ENCODE results near the gene CENPU. TPM values are rescaled to one million over a fixed set of nuclear protein-coding genes. Genes with fewer than 3 reads are reported as not detected.

The CENPU gene
- total and polyA plus RNA-seq, 2 of the 8 experiments (the other 6 are each of a cell fraction or from before 2014, with no cell fraction given): 32.1 to 122 TPM

- Histone ChIP-seq H4K5ac (ENCODE audit: insufficient read length, low read depth, low read length) (no peak overlapping the region), H2AFZ (ENCODE audit: low read length) (no peak overlapping the region), H3K27ac (ENCODE audit: low read depth, low read length) (no peak overlapping the region), H3K27me3 (replicated peaks in 1 of 4; ENCODE audit: control insufficient read depth in 3 of 4, extremely low read depth in 1 of 4, insufficient read depth in 3 of 4, low read length in 3 of 4) (no peaks in the 10 kb centered on the region), H3K23ac (ENCODE audit: insufficient read length) (no peak overlapping the region), H3K18ac (ENCODE audit: extremely low read depth, low read length) (no peak overlapping the region), H3K9ac (replicated peaks in 1 of 4; ENCODE audit: extremely low read depth in 1 of 4, low read depth in 3 of 4, low read length in 3 of 4) (no peak overlapping the region; a peak in 1 of 7 replicates), H3K79me1 (ENCODE audit: low read depth, low read length) (peaks cover 4% of the 10 kb centered on the region; the same call in 1 of the 2 replicates), H3K4ac (replicated peaks; ENCODE audit: insufficient read length, low read depth, low read length) (no peak overlapping the region), H3K36me3 (ENCODE audit: control insufficient read depth in 2 of 4, insufficient read depth in 4 of 4, low read length in 3 of 4) (peaks cover 18 to 42% (median 30%) of the 10 kb centered on the region in 4 experiments), H3K4me1 (replicated peaks in 1 of 4; ENCODE audit: control insufficient read depth in 3 of 4, insufficient read depth in 4 of 4, low read length in 3 of 4) (peaks cover 0 to 8% (median 3%) of the 10 kb centered on the region in 4 experiments; a peak in 4 of 7 replicates), H4K91ac (replicated peaks; ENCODE audit: insufficient read length, low read length) (no peak overlapping the region), H2BK15ac (ENCODE audit: low read length) (no peak overlapping the region), H4K20me1 (replicated peaks in 1 of 2; ENCODE audit: control insufficient read depth in 1 of 2, insufficient read depth in 2 of 2, low read length in 2 of 2) (peaks cover 2 to 11% of the 10 kb centered on the region in 2 experiments), H3K4me2 (ENCODE audit: insufficient read depth in 1 of 2, low read depth in 2 of 2, low read length in 2 of 2) (peak overlapping the region; percentile 68 to 78), H3K56ac (replicated peaks; ENCODE audit: insufficient read length, low read depth, low read length) (no peak overlapping the region), H3K23me2 (ENCODE audit: low read depth, low read length) (peaks cover 1% of the 10 kb centered on the region; the same call in 1 of the 2 replicates), H2BK12ac (ENCODE audit: low read depth, low read length) (no peak overlapping the region), H2BK20ac (ENCODE audit: low read length) (no peak overlapping the region), H3K14ac (ENCODE audit: insufficient read length) (no peak overlapping the region), H2BK5ac (ENCODE audit: low read depth, low read length) (no peak overlapping the region), H3K79me2 (ENCODE audit: control insufficient read depth in 1 of 2, insufficient read depth in 2 of 2, low read length in 2 of 2) (peaks cover 8 to 66% of the 10 kb centered on the region in 2 experiments), H2AK5ac (ENCODE audit: low read depth, low read length) (no peak overlapping the region), H2BK120ac (replicated peaks; ENCODE audit: low read depth, low read length) (no peak overlapping the region), H4K8ac (ENCODE audit: extremely low read depth, insufficient read depth, low read length) (no peak overlapping the region), H3K4me3 (ENCODE audit: extremely low read depth in 1 of 4, insufficient read depth in 2 of 4, low read depth in 3 of 4, low read length in 4 of 4) (peak overlapping the region; percentile 92 to 99 (median 98); a peak in 7 of 8 replicates), H3K9me3 (ENCODE audit: insufficient read depth in 2 of 2, low read depth in 1 of 2, low read length in 1 of 2) (no peaks in the 10 kb centered on the region)
- ChIA-PET CTCF (ENCODE audit: partially characterized antibody) (interaction anchor here (0.7 to 2.2 kb wide), 2 partner anchors 12 to 473 kb away, joined by 3 to 5 read pairs; no protein-coding TSS in a partner anchor), POLR2A (ENCODE audit: partially characterized antibody) (interaction anchor here (0.7 to 1.5 kb wide), 6 partner anchors 12 to 271 kb away, joined by 3 to 8 read pairs (median 4); no protein-coding TSS in a partner anchor)
- FAIRE-seq (no peak), DNase-seq (ENCODE audit: low read depth in 1 of 2, low spot score in 2 of 2) (no peak)
- WGBS, 2 experiments (ENCODE audit: extremely low coverage in 1 of 2, insufficient coverage in 1 of 2, insufficient read length in 1 of 2, insufficient replicate concordance in 2 of 2, low coverage in 1 of 2, low lambda C conversion rate in 2 of 2, missing lambda C conversion rate in 1 of 2): 58% methylated on average over 4 of the region's 4 CpGs; no CpG with 5 or more reads in 1 of the 2 experiments
- no peak for TF ChIP-seq FOSL1 (IDR thresholded peaks at IDR 0.05; ENCODE audit: insufficient read depth, low read depth, low read length)
- TF ChIP-seq CHD1 (IDR thresholded peaks at IDR 0.05; ENCODE audit: low read depth, low read length): no peak
- no peak for TF ChIP-seq POU5F1 (IDR thresholded peaks at IDR 0.05; ENCODE audit: low read depth, low read length)
- TF ChIP-seq PHF8 (conservative IDR thresholded peaks at IDR 0.05; ENCODE audit: low read depth, low read length): no peak
- TF ChIP-seq TAF1 (IDR thresholded peaks at IDR 0.05; ENCODE audit: low read depth, low read length): no peak
- TF ChIP-seq RBBP5 (IDR thresholded peaks at IDR 0.05; ENCODE audit: borderline replicate concordance, low read depth, low read length): no peak
- TF ChIP-seq POLR2AphosphoS5 (IDR thresholded peaks at IDR 0.05; ENCODE audit: low read depth, low read length): no peak
- no peak for TF ChIP-seq RNF2 (IDR thresholded peaks at IDR 0.05; ENCODE audit: borderline replicate concordance, low read depth, low read length, missing control alignments, poor library complexity, severe bottlenecking)
- no peak for TF ChIP-seq ZNF274 (IDR thresholded peaks at IDR 0.05; ENCODE audit: borderline replicate concordance, extremely low read depth, low read length)
- no peak for TF ChIP-seq POLR2A (IDR thresholded peaks at IDR 0.05; ENCODE audit: control extremely low read depth in 1 of 2, low read depth in 2 of 2, low read length in 2 of 2)
- no peak for TF ChIP-seq RFX5 (IDR thresholded peaks at IDR 0.05; ENCODE audit: borderline replicate concordance, low read depth, low read length)
- no peak for TF ChIP-seq CEBPB (IDR thresholded peaks at IDR 0.05; ENCODE audit: low read depth, low read length)
These were observed 1.8 kb downstream of the CENPU start for GRCh38 chr4:184732126-184732525.

Data from H1 (cell line).